ENCODE measurements around the gene ELFN1.

ELFN1 gene

GRCh38 chr7:1704811-1705738 lies 35.0 kb downstream of the ELFN1 start:
- intact Hi-C loops (cut with DNase I), result no loop called here
- peak in 4 of 10 donors; percentile 7 to 81 (median 66) for DNase-seq

GRCh38 chr7:1705856-1706255 lies 35.8 kb downstream of the ELFN1 start:
- DNase-seq, result peak in 3 of 10 donors; percentile 24 to 51 (median 36)
- intact Hi-C loops (cut with DNase I), result no loop called here

- intact Hi-C loops (cut with DNase I), result no loop called here
Measured at GRCh38 chr7:1706381-1706720, 36.3 kb downstream of the ELFN1 start.

GRCh38 chr7:1706721-1707613 lies 36.9 kb downstream of the ELFN1 start:
- peak in 3 of 10 donors; percentile 78 to 87 (median 79) for DNase-seq
- intact Hi-C loops (cut with DNase I), result no loop called here

More at GRCh38 chr7:1706381-1706720, 36.3 kb downstream of the ELFN1 start:
- peak in 2 of 10 donors; percentile 30 to 51 for DNase-seq

- intact Hi-C loops (cut with DNase I), result no loop called here
Measured at GRCh38 chr7:1707756-1708595, 37.9 kb downstream of the ELFN1 start.

GRCh38 chr7:1708596-1709251 lies 38.6 kb downstream of the ELFN1 start:
- intact Hi-C loops (cut with DNase I), result no loop called here
- DNase-seq, result peak in 5 of 10 donors; percentile 5 to 57 (median 50)

More at GRCh38 chr7:1707756-1708595, 37.9 kb downstream of the ELFN1 start:
- peak in 3 of 10 donors; percentile 36 to 73 (median 54) for DNase-seq

GRCh38 chr7:1709281-1709680 lies 39.2 kb downstream of the ELFN1 start:
- intact Hi-C loops (cut with DNase I), result no loop called here
- peak in 2 of 10 donors; percentile 11 to 50 for DNase-seq

- DNase-seq, result no peak
- intact Hi-C loops (cut with DNase I), result no loop called here
Measured at GRCh38 chr7:1709900-1710299, 39.8 kb downstream of the ELFN1 start.

GRCh38 chr7:1710936-1711335 lies 40.9 kb downstream of the ELFN1 start:
- intact Hi-C loops (cut with DNase I), result no loop called here
- DNase-seq, result peak in 3 of 10 donors; percentile 21 to 57 (median 43)

GRCh38 chr7:1712907-1713501 lies 42.9 kb downstream of the ELFN1 start:
- intact Hi-C loops (cut with DNase I), result no loop called here
- DNase-seq, result peak in 4 of 10 donors; percentile 23 to 59 (median 39)

GRCh38 chr7:1713502-1714484 lies 43.7 kb downstream of the ELFN1 start:
- intact Hi-C loops (cut with DNase I), result no loop called here
- peak in 4 of 10 donors; percentile 26 to 82 (median 68) for DNase-seq

GRCh38 chr7:1714583-1715330 lies 44.7 kb downstream of the ELFN1 start:
- peak in 3 of 10 donors; percentile 8 to 43 (median 8) for DNase-seq
- intact Hi-C loops (cut with DNase I), result no loop called here

GRCh38 chr7:1715331-1715625 lies 45.2 kb downstream of the ELFN1 start:
- intact Hi-C loops (cut with DNase I), result no loop called here
- peak in 3 of 10 donors; percentile 27 to 75 (median 56) for DNase-seq

- peak in 2 of 10 donors; percentile 64 to 70 for DNase-seq
Measured at GRCh38 chr7:1715671-1716074, 45.6 kb downstream of the ELFN1 start.

GRCh38 chr7:1716263-1717094 lies 46.4 kb downstream of the ELFN1 start:
- peak in 2 of 10 donors; percentile 74 to 80 for DNase-seq
- intact Hi-C loops (cut with DNase I), result no loop called here

More at GRCh38 chr7:1715671-1716074, 45.6 kb downstream of the ELFN1 start:
- intact Hi-C loops (cut with DNase I), result no loop called here

- DNase-seq, result peak in 2 of 10 donors; percentile 73 to 80
- intact Hi-C loops (cut with DNase I), result no loop called here
Measured at GRCh38 chr7:1717095-1717483, 47.0 kb downstream of the ELFN1 start.

Measured in posterior cingulate gyrus (tissue), 11 donors.